Esophagus muscularis mucosa (tissue), 4 donors: ENCODE data around the gene DCLK3. TPM values are rescaled to one million over a fixed set of nuclear protein-coding genes. Genes with fewer than 3 reads are reported as not detected.

Source experiments
- DNase-seq: peaks from one replicate; pipeline ENCODE4 v3.0.0-alpha.2; 2017; ENCODE audit errors: extremely low spot score
- H3K27ac ChIP-seq, 4 donors: fragments of 200-600 bp; sonication (generic); replicated peaks in 1 of 4; 1 replicate in 3 of 4; 2 replicates in 1 of 4; pipeline ENCODE4 v1.5.1; 2016 to 2019; ENCODE audit warnings: mild to moderate bottlenecking in 1 of 4
- H3K27me3 ChIP-seq, 4 donors: fragments of 200-600 bp; sonication (generic); one replicate each; pipeline versions ENCODE4 v1.5.1 to v1.6.0; 2016 to 2019
- H3K36me3 ChIP-seq, 4 donors: fragments of 200-600 bp; sonication (generic); one replicate each; pipeline ENCODE4 v1.5.1; 2016 to 2019
- H3K4me1 ChIP-seq, 4 donors: fragments of 200-600 bp; sonication (generic); one replicate each; pipeline ENCODE4 v1.5.1; 2016 to 2019
- H3K4me3 ChIP-seq, 4 donors: fragments of 200-600 bp; sonication (generic); 1 replicate in 2 of 4; 2 replicates in 2 of 4; pipeline ENCODE4 v1.5.1; 2016 to 2019; ENCODE audit warnings: mild to moderate bottlenecking in 4 of 4, moderate library complexity in 1 of 4
- H3K9me3 ChIP-seq, 4 donors: fragments of 200-600 bp; sonication (generic); 1 replicate in 3 of 4; 2 replicates in 1 of 4; pipeline ENCODE4 v1.5.1; 2016 to 2019
- CTCF ChIP-seq, 3 experiments: fragments of 200-600 bp in 2 of 3; fragments of 450-650 bp in 1 of 3; sonication (generic) in 2 of 3; IDR thresholded peaks; one replicate each; pipeline ENCODE4 v1.5.1; 2017 to 2019; ENCODE audit warnings: antibody characterized with exemption in 3 of 3, mild to moderate bottlenecking in 2 of 3, moderate library complexity in 1 of 3
- EP300 ChIP-seq: sonication (generic); formaldehyde crosslinking; IDR thresholded peaks from one replicate; pipeline ENCODE4 v1.6.1; 2017; ENCODE audit warnings: antibody characterized with exemption
- POLR2A ChIP-seq: fragments of 450-650 bp; IDR thresholded peaks from one replicate; pipeline ENCODE4 v1.6.1; 2017; ENCODE audit warnings: antibody characterized with exemption, moderate library complexity, mild to moderate bottlenecking, low read depth
- POLR2AphosphoS5 ChIP-seq, 2 donors: sonication (generic); formaldehyde crosslinking; IDR thresholded peaks; one replicate each; pipeline ENCODE4 v1.6.1; 2017; ENCODE audit warnings: antibody characterized with exemption in 2 of 2
- WGBS: methylation state at CpG from one replicate; pipeline ENCODE4 v1.1.5; 2018; 5-methylcytosine and 5-hydroxymethylcytosine counted together
- intact Hi-C: fragments of 100-400 bp; cut with DNase I; formaldehyde crosslinking; loops from one replicate; pipeline ENCODE4 v1.15.1; 2023
- total RNA-seq, 4 donors: library from RNA; depleted of rRNA; stranded (reverse); fragments of >200 nt; gene quantifications; one replicate each; pipeline versions ENCODE4 v1.1.0 to v1.2.1, GENCODE V29; 2016

The DCLK3 gene
- total RNA-seq, 4 donors from 2014 or later, result under 0.01 to 0.33 (median 0.21) TPM

DNA sequence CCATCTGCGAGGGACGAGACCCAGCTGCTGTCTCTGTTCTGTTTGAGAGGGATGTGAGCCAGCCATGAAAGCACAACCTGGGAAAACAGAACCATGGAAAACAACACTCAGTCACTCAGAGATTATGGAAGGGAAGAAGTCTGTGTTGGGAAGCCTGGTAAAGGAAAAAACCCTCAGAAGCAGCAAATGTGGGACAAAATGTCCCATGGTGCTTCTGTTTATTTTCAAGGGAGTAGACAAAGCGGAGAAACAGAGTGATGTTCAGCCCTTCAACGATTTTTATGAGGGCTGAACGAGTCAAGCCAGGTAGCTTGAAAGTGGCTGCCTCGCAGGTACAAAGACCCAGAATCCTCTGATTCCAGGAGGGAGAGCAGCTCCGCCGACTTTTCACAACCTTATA is 59.3 kb downstream of the DCLK3 start:
- peak; percentile 77 for DNase-seq
- intact Hi-C loops, result no loop called here
- no peak overlapping the region for H3K4me3 ChIP-seq

GRCh38 chr3:36704280-36704679 is 60.1 kb downstream of the DCLK3 start:
- no peaks in the 10 kb centered on the region for H3K4me1 ChIP-seq
- no peak overlapping the region for H3K27ac ChIP-seq
- TF ChIP-seq CTCF (IDR thresholded peaks at IDR 0.05) (no peak), EP300 (no peak), POLR2AphosphoS5 (IDR thresholded peaks at IDR 0.05) (no peak), POLR2A (no peak)
- 91% methylated on average over 4 of the region's 4 CpGs for WGBS
- intact Hi-C loops, result no loop called here
- H3K36me3 ChIP-seq, result no peaks in the 10 kb centered on the region
- no peak overlapping the region for H3K4me3 ChIP-seq
- H3K27me3 ChIP-seq, result peaks cover 0 to 3% (median 0%) of the 10 kb centered on the region in 4 donors
- DNase-seq, result peak; percentile 85
- no peaks in the 10 kb centered on the region for H3K9me3 ChIP-seq

More for the DNA sequence above, 59.3 kb downstream of the DCLK3 start:
- Histone ChIP-seq H3K9me3 (no peaks in the 10 kb centered on the region), H3K4me1 (no peaks in the 10 kb centered on the region), H3K36me3 (no peaks in the 10 kb centered on the region), H3K27me3 (peaks cover 0 to 3% (median 0%) of the 10 kb centered on the region in 4 donors), H3K27ac (no peak overlapping the region)
- no peak for TF ChIP-seq EP300
- TF ChIP-seq POLR2A, result no peak
- no peak for TF ChIP-seq CTCF (IDR thresholded peaks at IDR 0.05)
- TF ChIP-seq POLR2AphosphoS5 (IDR thresholded peaks at IDR 0.05), result no peak
- 70% methylated on average over 8 of the region's 8 CpGs for WGBS

- Histone ChIP-seq H3K36me3 (no peaks in the 10 kb centered on the region), H3K27me3 (peaks cover 0 to 3% (median 0%) of the 10 kb centered on the region in 4 donors), H3K9me3 (no peaks in the 10 kb centered on the region), H3K27ac (no peak overlapping the region), H3K4me3 (no peak overlapping the region), H3K4me1 (no peaks in the 10 kb centered on the region)
- TF ChIP-seq CTCF (IDR thresholded peaks at IDR 0.05) (no peak), EP300 (no peak), POLR2A (no peak), POLR2AphosphoS5 (IDR thresholded peaks at IDR 0.05) (no peak)
- no peak for DNase-seq
- intact Hi-C loops, result loop anchor here (2.0 kb wide), 1 partner anchor 734 kb away; no protein-coding TSS in a partner anchor
- WGBS, result 63% methylated on average over 2 of the region's 2 CpGs
These were observed 63.1 kb downstream of the DCLK3 start for GRCh38 chr3:36701249-36701572.

DNA sequence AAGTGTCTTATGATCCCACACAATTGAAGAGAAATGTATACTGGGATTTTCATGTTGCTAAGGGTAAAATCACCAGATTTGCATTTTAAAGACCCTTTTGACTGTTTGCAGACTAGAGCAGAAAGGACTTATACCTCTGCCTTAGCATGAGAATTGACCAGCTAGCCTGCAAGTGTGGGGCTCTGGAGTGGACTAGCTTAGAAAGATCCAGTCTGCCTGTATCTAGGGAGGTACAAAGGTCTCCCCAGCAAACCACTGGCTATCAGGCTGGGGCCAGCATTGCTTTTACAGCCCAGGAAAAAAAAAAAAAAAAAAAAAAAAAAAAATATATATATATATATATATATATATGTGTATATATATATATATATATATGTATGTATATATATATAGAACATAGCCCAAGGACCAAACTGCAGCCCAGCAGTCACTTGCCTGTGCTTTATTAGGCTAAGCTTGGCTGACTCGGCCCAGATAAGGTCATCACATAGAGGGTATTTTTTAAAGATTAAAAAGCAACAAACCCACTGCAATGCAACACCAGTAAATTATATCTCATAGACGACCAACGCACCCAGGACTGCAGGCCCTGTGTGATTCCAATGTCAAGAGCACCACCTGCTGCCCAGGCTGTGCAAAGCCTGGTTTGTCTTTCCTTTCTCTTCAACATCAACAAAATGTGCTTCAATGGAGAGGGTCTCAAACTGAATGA is 63.7 kb downstream of the DCLK3 start:
- Histone ChIP-seq H3K27ac (no peak overlapping the region), H3K27me3 (peaks cover 0 to 3% (median 0%) of the 10 kb centered on the region in 4 donors), H3K9me3 (no peaks in the 10 kb centered on the region), H3K36me3 (no peaks in the 10 kb centered on the region), H3K4me1 (no peaks in the 10 kb centered on the region), H3K4me3 (no peak overlapping the region)
- intact Hi-C loops, result loop anchor here (2.0 kb wide), 1 partner anchor 734 kb away; no protein-coding TSS in a partner anchor
- 5% methylated on average over 3 of the region's 3 CpGs for WGBS
- peak; percentile 63 to 76 (median 64) for TF ChIP-seq CTCF (IDR thresholded peaks at IDR 0.05)
- TF ChIP-seq POLR2A, result no peak
- no peak for TF ChIP-seq POLR2AphosphoS5 (IDR thresholded peaks at IDR 0.05)
- TF ChIP-seq EP300, result no peak
- peak; percentile 86 for DNase-seq

DNA sequence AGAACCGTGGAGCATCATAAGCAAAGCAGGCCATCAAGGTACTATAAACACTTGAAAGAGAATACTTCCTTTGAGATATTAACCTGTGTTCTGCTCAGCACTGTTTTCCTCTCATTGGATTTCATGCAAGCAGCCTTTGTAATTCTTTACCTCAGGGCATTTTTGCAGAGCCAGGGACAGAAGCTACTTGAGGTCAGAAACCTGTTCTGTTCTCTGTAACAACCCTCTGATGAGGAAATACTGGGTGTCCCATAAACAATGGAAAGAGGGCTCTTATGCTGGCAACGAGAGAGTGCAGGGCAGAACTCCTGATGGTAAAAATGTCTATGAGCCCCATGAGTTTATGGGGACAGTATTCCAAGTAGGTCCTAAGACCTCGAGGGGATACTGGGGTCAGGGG is 66.0 kb downstream of the DCLK3 start:
- WGBS, result 82% methylated on average over 3 of the region's 3 CpGs
- Histone ChIP-seq H3K9me3 (peaks cover 0 to 1% (median 0%) of the 10 kb centered on the region in 4 donors), H3K4me3 (no peak overlapping the region), H3K27me3 (peaks cover 0 to 3% (median 0%) of the 10 kb centered on the region in 4 donors), H3K4me1 (no peaks in the 10 kb centered on the region), H3K36me3 (no peaks in the 10 kb centered on the region), H3K27ac (no peak overlapping the region)
- TF ChIP-seq CTCF (IDR thresholded peaks at IDR 0.05), result no peak
- TF ChIP-seq POLR2A, result no peak
- no peak for TF ChIP-seq POLR2AphosphoS5 (IDR thresholded peaks at IDR 0.05)
- no peak for TF ChIP-seq EP300
- intact Hi-C loops, result no loop called here
- peak; percentile 80 for DNase-seq
